Karpas-422 (cell line): Measurements from ENCODE around the gene CCDC13. TPM values are rescaled to one million over a fixed set of nuclear protein-coding genes. Genes with fewer than 3 reads are reported as not detected.

Experiments used
- DNase-seq: peaks from one replicate; pipeline ENCODE4 v3.0.0-alpha.2; 2015
- H2AFZ ChIP-seq: fragments of 200-600 bp; sonication (generic); 2 replicates; pipeline ENCODE4 v1.6.1; 2014; ENCODE audit warnings: antibody characterized with exemption, low read length, mixed read lengths
- H3K27ac ChIP-seq: fragments of 200-600 bp; sonication (generic); 2 replicates; pipeline ENCODE4 v1.5.1; 2014; ENCODE audit warnings: mild to moderate bottlenecking, low read length, moderate library complexity
- H3K27me3 ChIP-seq: fragments of 200-600 bp; sonication (generic); 2 replicates; pipeline ENCODE4 v1.6.1; 2014; ENCODE audit warnings: low read length, mixed read lengths
- H3K36me3 ChIP-seq: fragments of 200-600 bp; sonication (generic); 2 replicates; pipeline ENCODE4 v1.6.1; 2014; ENCODE audit warnings: low read length, mixed read lengths; ENCODE audit not compliant: insufficient read depth
- H3K4me1 ChIP-seq: fragments of 200-600 bp; sonication (generic); 2 replicates; pipeline ENCODE4 v1.6.1; 2014; ENCODE audit warnings: mild to moderate bottlenecking, low read length, mixed read lengths
- H3K4me2 ChIP-seq: fragments of 200-600 bp; sonication (generic); 2 replicates; pipeline ENCODE4 v1.6.1; 2014; ENCODE audit warnings: low read length, low read depth, mild to moderate bottlenecking; ENCODE audit not compliant: poor library complexity, severe bottlenecking
- H3K4me3 ChIP-seq: fragments of 200-600 bp; sonication (generic); 2 replicates; pipeline ENCODE4 v1.5.1; 2014; ENCODE audit warnings: mild to moderate bottlenecking, antibody characterized with exemption, low read length, mixed read lengths
- H3K79me2 ChIP-seq: fragments of 200-600 bp; sonication (generic); 2 replicates; pipeline ENCODE4 v1.6.1; 2014; ENCODE audit warnings: mild to moderate bottlenecking, low read length, mixed read lengths
- H3K9ac ChIP-seq: fragments of 200-600 bp; sonication (generic); 2 replicates; pipeline ENCODE4 v1.6.0; 2014; ENCODE audit warnings: low read length
- H3K9me2 ChIP-seq: fragments of 200-600 bp; sonication (generic), shearing (Covaris generic); replicated peaks from 2 replicates; pipeline ENCODE4 v1.6.0; 2014; ENCODE audit warnings: mild to moderate bottlenecking, low read length, moderate library complexity; ENCODE audit not compliant: insufficient read depth
- H3K9me3 ChIP-seq: fragments of 300-700, 200-600 bp; sonication (generic); 2 replicates; pipeline ENCODE4 v1.6.1; 2014; ENCODE audit warnings: low read length, mixed read lengths
- H4K20me1 ChIP-seq: fragments of 200-600 bp; sonication (generic); 2 replicates; pipeline ENCODE4 v1.6.1; 2014; ENCODE audit warnings: mild to moderate bottlenecking, antibody characterized with exemption, low read length, low read depth; ENCODE audit not compliant: insufficient read depth
- total RNA-seq: library from RNA; depleted of rRNA; stranded (reverse); fragments of >200 nt; shearing (Covaris generic); gene quantifications from 2 replicates; pipeline ENCODE4 v1.2.3, GENCODE V29; 2014; ENCODE audit warnings: low replicate concordance

CCDC13 gene
- total RNA-seq, 1 experiment from 2014 or later = 4.2 TPM

- H4K20me1 ChIP-seq = no peaks in the 10 kb centered on the region
- no peak overlapping the region for H3K9ac ChIP-seq
- H3K4me3 ChIP-seq = no peak overlapping the region
- no peaks in the 10 kb centered on the region for H3K9me2 ChIP-seq
- H3K79me2 ChIP-seq = no peaks in the 10 kb centered on the region
- H3K27ac ChIP-seq = no peak overlapping the region
- H3K9me3 ChIP-seq = no peaks in the 10 kb centered on the region
- no peak overlapping the region for H2AFZ ChIP-seq
- no peaks in the 10 kb centered on the region for H3K27me3 ChIP-seq
- no peak overlapping the region for H3K4me2 ChIP-seq
- H3K4me1 ChIP-seq = no peaks in the 10 kb centered on the region
- H3K36me3 ChIP-seq = no peaks in the 10 kb centered on the region
- peak; percentile 70 for DNase-seq
Measured at GRCh38 chr3:42755681-42756578, 17.1 kb downstream of the CCDC13 start.

GRCh38 chr3:42753757-42754156 is 19.3 kb downstream of the CCDC13 start:
- H3K9me2 ChIP-seq = no peaks in the 10 kb centered on the region
- no peaks in the 10 kb centered on the region for H3K27me3 ChIP-seq
- H3K9me3 ChIP-seq = no peaks in the 10 kb centered on the region
- no peak overlapping the region for H3K27ac ChIP-seq
- no peak overlapping the region for H3K4me3 ChIP-seq
- no peaks in the 10 kb centered on the region for H3K79me2 ChIP-seq
- DNase-seq = no peak
- H3K4me2 ChIP-seq = no peak overlapping the region
- no peaks in the 10 kb centered on the region for H3K36me3 ChIP-seq
- H4K20me1 ChIP-seq = no peaks in the 10 kb centered on the region
- H3K9ac ChIP-seq = no peak overlapping the region
- H2AFZ ChIP-seq = no peak overlapping the region
- no peaks in the 10 kb centered on the region for H3K4me1 ChIP-seq

- H3K27me3 ChIP-seq = no peaks in the 10 kb centered on the region
- no peak overlapping the region for H3K27ac ChIP-seq
- H2AFZ ChIP-seq = no peak overlapping the region
- H4K20me1 ChIP-seq = no peaks in the 10 kb centered on the region
- H3K4me3 ChIP-seq = no peak overlapping the region
- DNase-seq = no peak
- no peak overlapping the region for H3K9ac ChIP-seq
- H3K36me3 ChIP-seq = no peaks in the 10 kb centered on the region
- peaks cover 2% of the 10 kb centered on the region; the same call in 1 of the 2 replicates for H3K4me1 ChIP-seq
- no peak overlapping the region for H3K4me2 ChIP-seq
- no peaks in the 10 kb centered on the region for H3K79me2 ChIP-seq
- no peaks in the 10 kb centered on the region for H3K9me3 ChIP-seq
- H3K9me2 ChIP-seq = no peaks in the 10 kb centered on the region
Measured at GRCh38 chr3:42752961-42753360, 20.1 kb downstream of the CCDC13 start.

GRCh38 chr3:42752441-42752840 is 20.6 kb downstream of the CCDC13 start:
- Histone ChIP-seq H3K27ac (no peak overlapping the region), H2AFZ (no peak overlapping the region), H4K20me1 (no peaks in the 10 kb centered on the region), H3K79me2 (no peaks in the 10 kb centered on the region), H3K9me3 (no peaks in the 10 kb centered on the region), H3K9me2 (no peaks in the 10 kb centered on the region), H3K27me3 (no peaks in the 10 kb centered on the region), H3K9ac (no peak overlapping the region), H3K36me3 (no peaks in the 10 kb centered on the region), H3K4me3 (no peak overlapping the region), H3K4me2 (no peak overlapping the region), H3K4me1 (peaks cover 2% of the 10 kb centered on the region; the same call in 1 of the 2 replicates)
- no peak for DNase-seq

- Histone ChIP-seq H3K27ac (no peak overlapping the region), H3K36me3 (no peaks in the 10 kb centered on the region), H3K27me3 (no peaks in the 10 kb centered on the region), H3K9me2 (no peaks in the 10 kb centered on the region), H3K4me3 (no peak overlapping the region), H3K4me2 (no peak overlapping the region), H3K9me3 (no peaks in the 10 kb centered on the region), H3K4me1 (peaks cover 2% of the 10 kb centered on the region; the same call in 1 of the 2 replicates), H2AFZ (no peak overlapping the region), H3K9ac (no peak overlapping the region), H4K20me1 (no peaks in the 10 kb centered on the region), H3K79me2 (no peaks in the 10 kb centered on the region)
- no peak for DNase-seq
Measured at GRCh38 chr3:42751609-42752008, 21.4 kb downstream of the CCDC13 start.

GRCh38 chr3:42750834-42751233 is 22.2 kb downstream of the CCDC13 start:
- no peaks in the 10 kb centered on the region for H4K20me1 ChIP-seq
- no peak overlapping the region for H3K27ac ChIP-seq
- no peak overlapping the region for H3K9ac ChIP-seq
- H3K4me3 ChIP-seq = no peak overlapping the region
- H3K4me1 ChIP-seq = peaks cover 2% of the 10 kb centered on the region; the same call in 1 of the 2 replicates
- no peaks in the 10 kb centered on the region for H3K79me2 ChIP-seq
- no peaks in the 10 kb centered on the region for H3K27me3 ChIP-seq
- DNase-seq = no peak
- no peak overlapping the region for H2AFZ ChIP-seq
- no peaks in the 10 kb centered on the region for H3K9me2 ChIP-seq
- H3K4me2 ChIP-seq = no peak overlapping the region
- H3K36me3 ChIP-seq = no peaks in the 10 kb centered on the region
- H3K9me3 ChIP-seq = no peaks in the 10 kb centered on the region

GRCh38 chr3:42749753-42750231 is 23.3 kb downstream of the CCDC13 start:
- no peak overlapping the region for H3K4me2 ChIP-seq
- peaks cover 2% of the 10 kb centered on the region; the same call in 1 of the 2 replicates for H3K4me1 ChIP-seq
- no peaks in the 10 kb centered on the region for H3K79me2 ChIP-seq
- no peak overlapping the region for H2AFZ ChIP-seq
- no peak overlapping the region for H3K27ac ChIP-seq
- H3K27me3 ChIP-seq = no peaks in the 10 kb centered on the region
- peak; percentile 72 for DNase-seq
- H3K36me3 ChIP-seq = no peaks in the 10 kb centered on the region
- no peak overlapping the region for H3K4me3 ChIP-seq
- H3K9ac ChIP-seq = no peak overlapping the region
- no peaks in the 10 kb centered on the region for H4K20me1 ChIP-seq
- H3K9me3 ChIP-seq = no peaks in the 10 kb centered on the region
- no peaks in the 10 kb centered on the region for H3K9me2 ChIP-seq

- no peak overlapping the region for H3K4me3 ChIP-seq
- no peaks in the 10 kb centered on the region for H3K36me3 ChIP-seq
- H4K20me1 ChIP-seq = no peaks in the 10 kb centered on the region
- peaks cover 2% of the 10 kb centered on the region; the same call in 1 of the 2 replicates for H3K4me1 ChIP-seq
- H3K4me2 ChIP-seq = no peak overlapping the region
- no peaks in the 10 kb centered on the region for H3K9me3 ChIP-seq
- no peaks in the 10 kb centered on the region for H3K9me2 ChIP-seq
- H3K79me2 ChIP-seq = no peaks in the 10 kb centered on the region
- DNase-seq = no peak
- no peaks in the 10 kb centered on the region for H3K27me3 ChIP-seq
- no peak overlapping the region for H3K9ac ChIP-seq
- no peak overlapping the region for H2AFZ ChIP-seq
- H3K27ac ChIP-seq = no peak overlapping the region
Measured at GRCh38 chr3:42749025-42749752, 23.9 kb downstream of the CCDC13 start.
